HG02981 (cell line): ENCODE data around the gene ORC6.

Source experiments
- ATAC-seq: cut with Tn5 transposase; IDR thresholded peaks from one replicate; pipeline ENCODE4 v1.9.1; 2021; ENCODE audit warnings: mild to moderate bottlenecking, moderate library complexity; ENCODE audit not compliant: unreplicated experiment

ORC6 gene

GRCh38 chr16:46700048-46700447, 10.6 kb downstream of the ORC6 start:
- no peak for ATAC-seq

- no peak for ATAC-seq
Measured at GRCh38 chr16:46701615-46702014, 12.2 kb downstream of the ORC6 start.

GRCh38 chr16:46702030-46702429, 12.6 kb downstream of the ORC6 start:
- no peak for ATAC-seq

- no peak for ATAC-seq
Measured at GRCh38 chr16:46706642-46707041, 17.2 kb downstream of the ORC6 start.

- ATAC-seq, result no peak
Measured at GRCh38 chr16:46709469-46710005, 20.1 kb downstream of the ORC6 start.

DNA sequence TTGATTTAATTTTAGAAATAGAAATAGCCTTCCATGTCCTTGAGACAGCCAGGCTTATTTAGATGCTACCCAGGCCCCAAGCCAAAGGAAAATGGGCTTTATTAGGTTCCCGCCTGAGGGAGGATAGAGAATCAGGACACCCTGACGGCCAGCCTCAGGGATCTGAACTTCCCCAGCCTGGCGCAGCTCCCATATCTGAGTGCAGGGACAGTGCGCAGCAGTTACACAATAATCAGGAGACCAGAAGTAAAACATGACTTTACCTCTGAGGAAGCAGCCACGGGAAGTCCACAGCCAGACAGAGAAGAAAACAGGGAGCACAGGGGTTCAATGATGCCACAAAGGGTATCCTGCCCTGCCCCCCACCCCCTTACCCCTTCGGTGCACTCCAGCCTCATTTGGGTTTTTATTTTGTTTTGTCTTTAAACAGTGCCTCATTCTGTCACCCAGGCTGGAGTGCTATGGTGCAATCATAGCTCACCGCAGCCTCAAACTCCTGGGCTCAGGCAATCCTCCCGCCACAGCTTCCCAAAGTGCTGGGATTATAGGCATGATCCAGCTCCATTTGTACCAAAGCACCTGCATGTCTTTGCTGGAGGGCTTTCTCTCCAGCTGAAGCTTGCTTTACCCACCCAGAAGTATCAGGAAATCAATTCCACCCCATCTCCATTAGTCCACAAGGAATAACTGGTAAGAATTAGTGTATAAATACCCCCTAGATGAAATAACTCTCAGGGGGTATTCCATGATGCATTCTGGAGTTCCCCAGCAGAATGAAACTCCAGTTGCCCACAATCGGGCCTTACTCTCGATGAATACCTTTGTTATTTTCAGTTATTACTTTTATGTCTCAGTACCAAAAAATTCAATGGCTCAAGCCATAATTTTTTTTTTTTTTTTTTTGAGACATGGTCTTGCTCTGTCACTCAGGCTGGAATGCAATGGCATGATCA, 21.9 kb downstream of the ORC6 start:
- ATAC-seq, result no peak

DNA sequence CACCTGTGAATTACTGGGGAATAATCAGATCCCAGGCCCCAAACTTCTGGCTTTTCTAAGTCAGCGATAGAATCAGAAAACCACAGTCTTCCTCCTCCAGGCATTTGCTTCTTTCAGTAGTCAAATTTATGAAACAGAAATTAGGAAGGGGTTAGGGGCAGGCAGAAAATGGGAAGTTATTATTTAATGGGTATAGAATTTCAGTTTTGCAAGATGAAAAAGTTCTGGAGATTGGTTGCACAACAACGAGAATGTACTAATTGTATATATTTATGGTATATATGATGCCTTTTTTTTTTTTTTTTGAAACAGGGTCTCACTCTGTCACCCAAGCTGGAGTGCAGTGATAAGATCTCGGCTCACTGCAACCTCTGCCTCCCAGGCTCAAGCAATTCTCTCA, 23.5 kb downstream of the ORC6 start:
- no peak for ATAC-seq

- no peak for ATAC-seq
Measured at GRCh38 chr16:46713634-46714033, 24.2 kb downstream of the ORC6 start.

GRCh38 chr16:46714797-46715591, 25.5 kb downstream of the ORC6 start:
- no peak for ATAC-seq

DNA sequence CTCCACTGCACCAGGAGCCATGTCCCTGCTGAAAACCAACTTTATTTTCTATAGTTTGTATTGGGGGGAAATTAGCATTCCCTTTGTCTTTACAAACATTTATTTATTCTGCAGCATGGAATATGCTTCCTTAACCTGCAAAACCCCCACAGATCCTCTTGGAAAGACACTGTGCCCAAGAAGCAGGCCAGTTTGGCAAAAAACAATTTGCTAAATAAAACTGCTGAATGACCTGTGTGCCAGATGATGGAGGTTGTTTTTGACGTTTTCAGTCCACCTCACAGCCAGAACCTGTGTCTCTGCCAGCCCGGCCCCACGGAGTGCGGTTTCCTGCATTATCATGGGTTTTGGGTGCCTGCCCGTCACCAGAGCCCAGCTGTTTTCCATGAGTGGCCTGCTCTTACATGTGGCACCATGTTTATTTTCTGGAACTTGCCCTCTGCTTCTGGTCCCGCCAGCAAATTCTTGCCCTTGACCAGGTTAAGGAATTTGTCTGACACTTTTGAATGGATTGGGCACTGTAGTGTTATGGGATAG, 26.4 kb downstream of the ORC6 start:
- no peak for ATAC-seq

DNA sequence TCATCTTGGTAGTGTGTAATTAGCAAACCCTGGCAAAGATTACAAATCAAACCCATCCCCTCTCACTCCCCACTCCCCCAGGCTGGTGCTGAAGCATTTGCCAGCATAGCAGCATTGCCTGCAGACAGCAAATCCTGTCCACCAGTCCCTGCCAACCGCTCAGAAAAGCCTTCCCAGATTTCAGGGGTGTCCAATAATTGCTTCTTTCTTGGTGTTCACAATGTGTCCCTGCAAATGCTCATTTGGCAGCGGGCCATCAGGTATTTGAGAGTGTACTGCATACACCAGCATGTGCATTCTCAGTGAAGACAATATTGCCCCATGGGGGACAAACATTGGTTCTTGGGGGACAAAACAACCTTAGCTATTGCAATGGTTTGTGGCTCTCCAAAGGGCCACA, 28.2 kb downstream of the ORC6 start:
- no peak for ATAC-seq

DNA sequence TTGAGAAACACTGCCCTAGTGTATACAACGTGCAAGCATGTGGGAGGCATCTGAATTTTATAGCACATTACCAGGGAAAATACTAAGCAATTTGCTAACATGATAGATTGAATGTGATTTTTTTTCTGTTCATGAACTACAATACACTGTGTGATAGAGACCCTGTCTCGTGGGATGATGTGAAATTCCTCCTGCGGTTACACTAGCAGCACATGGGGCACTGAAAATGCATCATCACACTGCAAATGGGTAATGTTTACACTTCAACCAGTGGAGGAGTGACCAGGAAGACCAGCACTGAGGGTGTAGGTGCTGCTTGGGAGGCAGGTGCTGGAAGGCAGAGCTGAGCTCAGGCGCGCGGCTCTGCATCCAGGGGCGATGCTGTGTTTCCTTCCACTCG, 28.8 kb downstream of the ORC6 start:
- no peak for ATAC-seq

DNA sequence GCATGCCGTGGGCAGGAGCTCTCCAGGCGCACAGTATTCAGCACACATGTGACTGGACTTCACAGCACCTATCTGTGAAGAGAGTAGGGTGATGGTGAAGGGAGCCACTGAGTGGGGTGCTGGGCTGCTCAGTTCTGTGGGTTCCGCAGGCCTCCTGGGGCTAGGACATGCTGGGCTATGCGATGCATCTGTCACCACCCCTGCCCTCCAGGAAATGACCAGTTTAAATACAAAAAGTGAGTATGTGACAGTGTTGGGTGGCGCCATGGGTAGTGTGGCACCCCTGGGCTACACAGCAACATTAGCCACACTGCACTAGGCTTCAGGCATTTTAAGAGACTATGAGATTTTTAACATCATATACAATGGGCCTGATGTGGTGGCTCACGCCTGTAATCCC, 30.1 kb downstream of the ORC6 start:
- no peak for ATAC-seq

GRCh38 chr16:46720619-46721018, 31.2 kb downstream of the ORC6 start:
- no peak for ATAC-seq

- ATAC-seq, result no peak
Measured at GRCh38 chr16:46721885-46722284, 32.4 kb downstream of the ORC6 start.

- no peak for ATAC-seq
Measured at GRCh38 chr16:46727184-46727583, 37.7 kb downstream of the ORC6 start.

- ATAC-seq, result no peak
Measured at GRCh38 chr16:46727630-46728029, 38.2 kb downstream of the ORC6 start.

GRCh38 chr16:46728806-46729205, 39.3 kb downstream of the ORC6 start:
- ATAC-seq, result no peak

- no peak for ATAC-seq
Measured at GRCh38 chr16:46729326-46729995, 40.0 kb downstream of the ORC6 start.

GRCh38 chr16:46730126-46730525, 40.7 kb downstream of the ORC6 start:
- ATAC-seq, result no peak
